Measurements from ENCODE around the gene ZDHHC14. TPM values are rescaled to one million over a fixed set of nuclear protein-coding genes. Genes with fewer than 3 reads are reported as not detected.

Gene ZDHHC14
- total RNA-seq, 2 donors from 2014 or later, result 10.2 to 10.6 TPM

GRCh38 chr6:157644043-157644810 lies 263.2 kb downstream of the ZDHHC14 start:
- ATAC-seq, result no peak
- intact Hi-C loops (cut with DNase I), result no loop called here
- Histone ChIP-seq H3K27me3 (no peaks in the 10 kb centered on the region), H3K9me3 (no peaks in the 10 kb centered on the region), H3K36me3 (replicated peaks in 1 of 2; ENCODE audit: insufficient read depth in 1 of 2, low read depth in 2 of 2) (no peaks in the 10 kb centered on the region), H3K27ac (no peak overlapping the region), H3K4me1 (no peaks in the 10 kb centered on the region), H3K4me3 (no peak overlapping the region)
- 92 to 93% methylated on average over 13 of the region's 13 CpGs for WGBS, 2 donors
- no peak for DNase-seq
- TF ChIP-seq POLR2A (IDR thresholded peaks at IDR 0.05), result no peak
- TF ChIP-seq, protein P1, sequence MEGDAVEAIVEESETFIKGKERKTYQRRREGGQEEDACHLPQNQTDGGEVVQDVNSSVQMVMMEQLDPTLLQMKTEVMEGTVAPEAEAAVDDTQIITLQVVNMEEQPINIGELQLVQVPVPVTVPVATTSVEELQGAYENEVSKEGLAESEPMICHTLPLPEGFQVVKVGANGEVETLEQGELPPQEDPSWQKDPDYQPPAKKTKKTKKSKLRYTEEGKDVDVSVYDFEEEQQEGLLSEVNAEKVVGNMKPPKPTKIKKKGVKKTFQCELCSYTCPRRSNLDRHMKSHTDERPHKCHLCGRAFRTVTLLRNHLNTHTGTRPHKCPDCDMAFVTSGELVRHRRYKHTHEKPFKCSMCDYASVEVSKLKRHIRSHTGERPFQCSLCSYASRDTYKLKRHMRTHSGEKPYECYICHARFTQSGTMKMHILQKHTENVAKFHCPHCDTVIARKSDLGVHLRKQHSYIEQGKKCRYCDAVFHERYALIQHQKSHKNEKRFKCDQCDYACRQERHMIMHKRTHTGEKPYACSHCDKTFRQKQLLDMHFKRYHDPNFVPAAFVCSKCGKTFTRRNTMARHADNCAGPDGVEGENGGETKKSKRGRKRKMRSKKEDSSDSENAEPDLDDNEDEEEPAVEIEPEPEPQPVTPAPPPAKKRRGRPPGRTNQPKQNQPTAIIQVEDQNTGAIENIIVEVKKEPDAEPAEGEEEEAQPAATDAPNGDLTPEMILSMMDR (IDR thresholded peaks at IDR 0.05), result no peak

DNA sequence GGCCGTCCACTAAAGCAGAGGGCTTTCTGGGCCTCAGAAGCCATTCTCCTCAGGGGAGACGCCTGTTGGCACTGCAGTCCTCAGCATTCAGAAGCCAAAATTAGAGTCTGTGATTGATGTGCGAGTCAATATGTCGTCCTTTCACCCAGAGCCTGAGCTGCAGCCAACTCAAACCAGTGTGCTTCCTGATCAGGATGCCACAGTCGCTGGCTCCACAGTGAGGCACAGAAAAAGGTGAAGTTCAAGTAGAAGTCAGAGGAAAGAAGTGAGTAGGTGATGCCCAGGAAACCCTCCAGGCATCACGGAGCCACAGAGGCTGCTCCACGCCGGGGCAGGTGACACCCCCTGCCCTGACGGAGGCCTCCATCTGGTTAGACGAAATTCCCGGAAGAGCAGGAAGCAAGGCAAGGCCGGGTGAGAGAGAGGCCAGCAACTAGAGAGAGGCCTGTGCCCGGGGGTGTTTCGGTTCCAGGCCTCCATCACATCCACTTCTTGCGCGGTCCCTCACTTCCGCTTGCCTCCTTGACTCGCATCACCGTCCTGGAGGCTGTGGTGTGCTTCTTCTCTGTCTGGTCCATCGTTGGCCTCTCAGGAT lies 264.3 kb downstream of the ZDHHC14 start:
- Histone ChIP-seq H3K9me3 (no peaks in the 10 kb centered on the region), H3K4me3 (no peak overlapping the region), H3K4me1 (peaks cover 6% of the 10 kb centered on the region), H3K27ac (no peak overlapping the region), H3K36me3 (replicated peaks in 1 of 2; ENCODE audit: insufficient read depth in 1 of 2, low read depth in 2 of 2) (no peaks in the 10 kb centered on the region), H3K27me3 (no peaks in the 10 kb centered on the region)
- 75 to 81% methylated on average over 19 to 20 of the region's 20 CpGs for WGBS, 2 donors
- DNase-seq (no peak), ATAC-seq (no peak)
- intact Hi-C loops (cut with DNase I), result no loop called here
- TF ChIP-seq, protein P1 (IDR thresholded peaks at IDR 0.05), result no peak
- no peak for TF ChIP-seq POLR2A (IDR thresholded peaks at IDR 0.05)

- Histone ChIP-seq H3K4me3 (no peak overlapping the region), H3K27me3 (no peaks in the 10 kb centered on the region), H3K9me3 (no peaks in the 10 kb centered on the region), H3K4me1 (peaks cover 6% of the 10 kb centered on the region), H3K27ac (no peak overlapping the region), H3K36me3 (replicated peaks in 1 of 2; ENCODE audit: insufficient read depth in 1 of 2, low read depth in 2 of 2) (no peaks in the 10 kb centered on the region)
- TF ChIP-seq, protein P1 (IDR thresholded peaks at IDR 0.05), result no peak
- no peak for TF ChIP-seq POLR2A (IDR thresholded peaks at IDR 0.05)
- WGBS, 2 donors, result 81 to 93% methylated on average over 13 of the region's 13 CpGs
- intact Hi-C loops (cut with DNase I), result no loop called here
- DNase-seq (no peak), ATAC-seq (no peak)
These were observed 265.0 kb downstream of the ZDHHC14 start for GRCh38 chr6:157646012-157646411.

GRCh38 chr6:157647261-157647915 lies 266.4 kb downstream of the ZDHHC14 start:
- WGBS, 2 donors, result 86 to 87% methylated on average over 23 of the region's 23 CpGs
- Histone ChIP-seq H3K4me1 (peaks cover 6% of the 10 kb centered on the region), H3K27ac (no peak overlapping the region), H3K9me3 (no peaks in the 10 kb centered on the region), H3K36me3 (replicated peaks in 1 of 2; ENCODE audit: insufficient read depth in 1 of 2, low read depth in 2 of 2) (no peaks in the 10 kb centered on the region), H3K27me3 (no peaks in the 10 kb centered on the region), H3K4me3 (no peak overlapping the region)
- TF ChIP-seq POLR2A (IDR thresholded peaks at IDR 0.05), result no peak
- TF ChIP-seq, protein P1 (IDR thresholded peaks at IDR 0.05), result no peak
- ATAC-seq (no peak), DNase-seq (no peak)
- intact Hi-C loops (cut with DNase I), result no loop called here

Data from body of pancreas (tissue), 4 donors.